SHP77 (cell line): ENCODE measurements around the gene SKI.
"Not testable (repeated sequence)": the region's sequence is repeated elsewhere in the genome, so short reads cannot be mapped to it uniquely, and the experiment has no call there.

Experiments
- DNase-seq, 2 experiments: peaks; one replicate each; lab custom pipeline; 2025; lab: John Stamatoyannopoulos, UW

The SKI gene

DNA sequence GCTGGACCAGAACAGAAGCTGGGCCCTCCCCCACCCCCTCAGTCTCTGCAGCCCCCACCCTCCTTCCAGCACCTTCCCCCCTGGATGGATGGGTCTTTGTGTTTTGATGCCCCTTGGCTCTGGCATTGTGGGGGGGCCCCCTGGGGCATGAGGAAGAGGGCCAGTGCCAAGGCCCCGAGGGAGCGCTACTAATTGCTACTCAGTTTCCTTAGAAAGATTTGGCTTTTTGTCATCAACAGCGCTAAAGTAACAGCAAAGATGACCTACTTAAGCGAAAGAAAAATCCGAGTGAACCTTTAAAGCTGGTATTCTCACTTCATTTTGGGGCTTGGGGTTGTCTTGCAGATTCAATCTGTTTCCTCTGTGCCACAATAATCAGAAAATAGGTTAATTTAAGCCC, 63.5 kb downstream of the SKI start:
- no peak for DNase-seq

GRCh38 chr1:2292725-2293450, 64.8 kb downstream of the SKI start:
- no peak for DNase-seq

- DNase-seq, result no peak
These were observed 66.1 kb downstream of the SKI start for GRCh38 chr1:2294033-2294724.

DNA sequence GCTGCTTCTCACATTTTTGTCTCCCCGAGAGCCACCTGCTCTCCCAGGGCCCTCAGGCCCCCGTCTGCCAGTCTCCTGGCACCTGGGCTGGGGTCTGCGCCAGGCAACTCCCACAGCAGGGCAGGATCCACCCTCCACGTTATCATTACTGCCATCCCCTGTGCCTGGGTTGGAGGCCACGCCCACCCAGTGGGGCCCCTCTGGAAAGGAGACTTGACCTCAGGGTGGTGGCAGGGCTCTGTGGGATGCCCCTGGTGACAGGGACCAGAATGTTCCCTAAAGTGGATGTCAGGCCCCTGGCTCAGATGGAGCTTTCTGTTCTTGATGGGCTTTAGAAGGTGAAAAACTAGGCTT, 66.6 kb downstream of the SKI start:
- no peak for DNase-seq

GRCh38 chr1:2295526-2295925, 67.4 kb downstream of the SKI start:
- no peak for DNase-seq

DNA sequence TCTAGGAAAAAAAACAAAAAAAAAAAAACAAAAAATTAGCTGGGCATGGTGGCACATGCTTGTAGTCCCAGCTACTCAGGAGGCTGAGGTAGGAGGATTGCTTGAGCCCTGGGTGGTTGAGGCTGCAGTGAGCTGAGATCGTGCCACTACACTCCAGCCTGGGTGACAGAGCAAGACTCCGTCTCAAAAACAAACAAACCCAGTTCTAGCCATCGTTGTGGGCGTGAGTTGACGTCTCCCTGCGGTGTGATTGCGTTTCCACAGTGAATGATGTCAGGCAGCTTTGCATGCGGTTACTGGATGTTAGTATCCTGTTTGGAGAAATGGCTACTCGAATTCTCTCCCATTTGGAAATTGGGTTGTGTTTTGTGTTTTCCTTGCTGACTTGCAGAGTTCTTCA, 68.1 kb downstream of the SKI start:
- not testable (repeated sequence) for DNase-seq

DNA sequence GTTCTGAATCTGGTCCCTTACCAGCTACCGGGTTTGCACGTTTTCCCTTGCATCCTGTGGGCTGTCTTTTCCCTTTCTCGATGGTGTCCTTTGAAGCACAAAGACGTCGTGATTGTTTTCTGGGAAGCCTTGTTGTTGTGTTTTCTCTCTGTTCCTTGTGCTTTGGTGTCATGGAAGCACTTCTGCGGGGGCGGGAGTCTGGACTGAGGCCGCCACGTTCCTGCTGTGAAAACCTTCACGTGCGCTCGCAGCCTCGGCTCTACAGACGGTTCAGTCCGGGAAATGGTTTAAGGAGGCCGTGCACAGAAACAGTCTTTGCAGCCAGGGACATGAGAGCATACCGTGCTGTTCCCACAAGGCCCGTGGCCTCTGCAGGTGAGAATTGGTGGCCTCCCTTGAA, 68.5 kb downstream of the SKI start:
- no peak for DNase-seq

DNA sequence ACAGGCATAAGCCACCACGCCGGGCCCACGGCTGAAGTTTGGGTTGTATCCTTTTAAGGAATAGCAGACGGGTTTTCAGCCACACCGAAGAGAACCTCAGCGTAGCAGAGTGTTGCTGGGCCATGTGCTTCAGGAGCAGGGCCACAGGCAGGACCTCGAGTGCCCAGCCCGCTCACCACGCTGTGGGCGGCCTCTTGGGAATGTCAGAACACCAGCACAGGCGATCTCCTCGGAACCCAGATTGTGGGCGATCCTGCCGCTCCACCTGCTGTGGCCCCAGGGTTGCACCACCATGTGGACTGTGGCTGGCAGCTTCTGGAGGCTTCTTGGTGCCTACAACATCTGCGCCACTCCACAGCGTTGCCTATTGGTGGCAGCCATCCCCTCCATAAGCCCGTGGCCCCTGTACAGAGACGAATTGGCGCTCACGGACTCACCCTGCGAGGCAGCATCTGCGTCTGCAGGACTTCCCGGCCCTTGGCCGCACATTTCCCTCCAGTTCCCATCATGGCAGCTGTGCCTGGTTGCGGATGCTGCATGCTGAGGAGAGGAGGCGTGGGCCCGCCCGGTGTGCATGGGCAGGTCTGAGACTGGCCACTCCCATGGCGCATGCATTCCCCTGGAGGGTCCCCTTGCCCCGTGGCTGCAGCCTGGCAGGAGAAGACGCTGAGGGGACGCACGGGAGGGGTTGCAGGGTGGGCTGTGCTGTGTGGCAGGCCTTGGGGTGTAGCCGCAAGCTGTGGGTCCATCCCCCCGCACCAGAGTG, 69.3 kb downstream of the SKI start:
- no peak for DNase-seq

DNA sequence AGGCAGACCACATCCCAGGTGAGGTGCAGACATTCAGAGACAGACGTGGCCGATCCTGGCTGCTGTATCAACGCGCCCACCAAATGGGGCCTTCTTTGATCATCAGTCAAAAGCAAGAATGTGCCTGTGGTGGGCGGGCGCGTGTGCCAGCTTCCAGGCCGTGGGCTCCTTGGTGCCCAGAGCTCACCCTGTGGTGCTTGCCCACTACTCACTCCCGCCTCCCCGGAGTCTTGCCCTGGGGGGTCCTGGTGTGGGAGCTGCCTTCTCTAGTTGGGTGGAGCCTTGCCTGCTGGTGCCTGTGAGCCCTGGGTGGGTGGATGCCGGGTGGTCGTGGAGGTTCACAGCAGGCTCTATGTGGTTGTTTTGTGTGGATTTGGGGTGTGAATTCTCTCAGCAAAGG, 70.6 kb downstream of the SKI start:
- DNase-seq, result no peak

DNA sequence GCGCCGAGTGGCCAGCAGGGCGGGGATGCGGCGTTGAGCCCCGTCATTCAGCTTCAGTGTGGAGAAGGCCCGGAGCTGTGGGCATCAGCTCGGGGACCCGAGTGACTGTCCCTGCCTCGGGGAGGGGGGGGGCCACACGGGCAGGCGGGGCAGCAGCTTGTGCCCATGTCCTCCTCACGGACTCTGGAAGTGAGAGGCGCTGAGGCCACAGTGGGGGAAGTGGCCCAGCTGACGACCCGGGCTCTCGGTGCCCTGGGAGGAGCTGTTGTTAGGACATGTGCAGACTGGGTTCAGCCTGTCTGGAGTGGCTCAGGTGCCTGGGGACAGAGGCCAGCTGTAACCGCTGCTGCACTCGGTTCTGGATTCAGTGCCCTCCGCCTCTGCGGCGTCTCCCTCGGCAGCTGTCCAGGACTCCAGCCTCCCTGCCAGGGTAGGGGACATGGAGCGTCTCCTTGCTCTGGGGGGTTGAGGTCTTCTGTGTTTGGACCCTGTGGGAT, 71.1 kb downstream of the SKI start:
- DNase-seq, result no peak

DNA sequence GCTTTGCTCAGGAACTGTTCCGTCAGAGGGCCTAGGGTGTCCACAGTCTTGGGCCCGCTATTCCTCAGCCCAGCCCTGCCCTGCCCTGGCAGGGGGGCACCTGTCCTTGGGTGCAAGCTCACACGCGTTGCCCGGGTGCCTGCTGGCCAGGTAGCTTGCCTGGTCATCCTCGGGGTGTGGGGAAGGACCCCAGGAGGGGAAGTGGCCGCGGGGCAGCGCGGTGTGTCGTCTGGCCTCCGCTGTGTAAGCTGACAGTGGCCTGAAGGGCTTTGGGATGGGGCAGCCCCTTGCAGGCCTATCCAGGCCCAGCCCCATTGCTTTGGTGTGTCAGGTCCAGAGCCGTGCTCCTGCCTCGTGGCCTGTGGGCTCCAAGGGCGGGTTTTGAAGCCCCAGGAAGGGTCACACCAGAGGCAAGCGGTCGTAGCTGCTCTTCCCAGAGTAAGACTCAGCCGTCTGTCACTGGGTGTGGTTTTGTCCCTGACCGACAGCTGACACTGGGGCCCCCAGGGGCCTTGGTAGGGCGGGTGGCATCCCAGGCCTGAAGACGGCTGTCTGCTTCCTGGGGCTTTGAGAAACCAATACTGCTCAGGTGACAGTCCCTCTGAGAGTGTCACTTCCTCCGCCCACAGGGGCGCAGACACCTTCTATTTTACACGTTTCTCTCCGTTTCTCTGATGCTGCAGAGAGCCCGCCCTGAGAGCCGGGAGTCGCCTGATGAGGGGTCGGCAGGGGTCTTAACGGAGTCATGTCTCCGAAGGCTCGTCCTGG, 72.1 kb downstream of the SKI start:
- DNase-seq, result no peak

DNA sequence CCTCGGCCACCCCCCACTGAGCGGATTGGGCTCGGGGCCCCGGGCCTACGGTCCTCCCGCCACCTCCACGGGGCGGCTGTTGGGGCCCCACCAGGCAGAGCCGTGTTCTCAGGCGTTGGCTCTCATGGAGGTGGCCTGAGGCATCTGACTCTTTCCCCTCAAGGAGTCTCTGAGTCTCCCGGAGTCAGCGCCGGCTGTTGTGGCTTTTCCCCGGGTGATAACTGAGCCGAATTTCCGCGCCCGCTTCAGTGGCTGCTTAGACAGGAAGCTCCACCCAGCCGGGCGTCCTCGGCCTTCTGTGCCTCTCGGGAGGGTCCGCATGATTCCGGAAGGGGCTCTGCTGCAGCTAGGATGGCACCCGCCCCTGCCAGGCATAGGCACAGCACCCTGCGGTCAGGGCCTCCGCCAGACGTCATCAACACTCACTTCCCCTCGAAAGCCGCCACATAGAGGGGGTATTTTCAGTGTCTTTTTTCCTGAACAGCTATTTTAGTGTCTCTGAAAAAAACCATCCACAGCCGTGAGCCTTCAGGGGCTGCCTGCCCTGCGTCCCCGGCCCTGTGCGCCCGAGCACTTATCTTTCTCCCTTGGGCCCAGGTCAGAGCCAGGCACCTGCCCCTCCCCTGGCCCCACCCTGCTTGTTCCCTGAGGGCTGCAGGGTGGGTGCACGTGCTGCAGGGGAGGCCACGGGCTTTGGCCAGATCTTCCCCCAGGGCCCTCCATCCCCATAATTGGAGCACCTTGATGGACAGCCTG, 72.9 kb downstream of the SKI start:
- DNase-seq, result no peak

DNA sequence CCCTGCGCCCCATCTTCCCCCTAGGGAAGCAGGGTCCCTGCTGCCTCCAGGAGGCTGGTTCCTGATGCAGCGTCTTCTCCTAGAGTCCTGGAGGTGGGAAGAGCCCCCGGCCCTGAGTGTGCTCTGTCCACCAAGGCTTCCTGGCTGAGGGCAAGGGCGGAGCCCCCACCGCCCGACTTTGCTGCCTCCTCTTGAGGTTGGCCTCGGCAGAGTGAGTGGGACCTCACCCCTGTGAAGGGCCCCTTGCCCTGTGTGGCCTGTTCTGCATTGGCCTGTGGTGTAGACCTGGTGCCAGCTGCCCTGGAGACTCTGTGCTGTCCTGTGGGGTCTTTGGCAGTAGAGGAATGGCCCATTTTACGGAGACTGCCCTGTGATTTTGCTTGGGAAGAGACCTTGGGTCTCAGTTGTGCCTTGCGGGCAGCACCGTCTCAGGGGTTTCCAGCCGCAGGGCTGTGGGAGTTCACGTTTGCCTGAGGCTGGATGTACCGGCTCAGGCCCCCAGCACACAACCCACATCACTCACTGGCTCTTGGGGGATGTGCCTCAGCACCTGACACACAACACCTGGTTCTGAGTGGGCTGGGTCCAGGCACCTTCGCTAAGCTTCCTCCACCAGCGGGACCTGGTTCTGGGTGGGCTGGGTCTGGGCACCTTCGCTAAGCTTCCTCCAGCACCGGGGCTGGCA, 73.6 kb downstream of the SKI start:
- DNase-seq, result no peak

DNA sequence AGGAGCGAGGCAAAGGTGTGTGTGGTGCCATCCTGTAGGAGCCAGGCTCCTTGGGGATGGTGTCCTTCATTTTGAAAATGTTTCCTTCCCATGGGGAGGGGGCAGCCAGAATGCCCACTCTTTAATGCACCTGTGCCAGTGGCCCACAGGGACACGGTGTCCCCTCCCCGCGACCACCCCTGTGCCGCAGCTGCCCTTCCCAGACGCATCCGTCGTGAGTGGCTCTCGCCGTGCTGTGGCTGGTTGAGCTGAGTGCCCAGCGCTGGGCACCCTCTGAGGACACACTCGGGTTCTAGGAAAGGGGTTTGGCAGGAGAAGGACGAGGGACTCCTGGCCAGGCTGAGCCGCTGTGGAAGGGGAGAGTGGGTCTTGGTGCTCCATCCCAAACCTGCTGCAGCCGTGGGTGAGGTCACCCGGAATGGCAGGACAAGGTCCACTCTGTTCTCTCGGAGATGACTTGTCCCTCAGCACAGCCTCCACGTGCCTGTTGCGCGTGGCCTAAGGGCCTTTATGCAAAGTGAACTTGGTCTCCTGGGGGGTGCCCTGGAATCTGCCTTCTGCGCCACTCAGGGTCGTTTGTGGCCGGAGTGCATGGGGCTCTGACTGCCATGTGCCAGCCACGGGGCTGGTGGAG, 74.3 kb downstream of the SKI start:
- no peak for DNase-seq

GRCh38 chr1:2303016-2303775, 75.1 kb downstream of the SKI start:
- DNase-seq, result no peak

GRCh38 chr1:2303781-2304180, 75.7 kb downstream of the SKI start:
- no peak for DNase-seq

DNA sequence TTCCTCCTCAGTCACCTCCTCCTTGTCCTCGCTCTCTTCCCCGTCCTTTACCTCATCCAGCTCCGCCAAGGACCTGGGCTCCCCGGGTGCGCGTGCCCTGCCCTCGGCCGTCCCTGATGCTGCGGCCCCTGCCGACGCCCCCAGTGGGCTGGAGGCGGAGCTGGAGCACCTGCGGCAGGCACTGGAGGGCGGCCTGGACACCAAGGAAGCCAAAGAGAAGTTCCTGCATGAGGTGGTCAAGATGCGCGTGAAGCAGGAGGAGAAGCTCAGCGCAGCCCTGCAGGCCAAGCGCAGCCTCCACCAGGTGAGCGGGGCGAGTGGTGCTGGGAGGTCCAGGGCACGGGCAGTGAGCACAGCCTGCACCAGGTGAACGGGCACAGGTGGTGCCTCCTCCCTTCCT, 76.2 kb downstream of the SKI start:
- DNase-seq, result no peak

DNA sequence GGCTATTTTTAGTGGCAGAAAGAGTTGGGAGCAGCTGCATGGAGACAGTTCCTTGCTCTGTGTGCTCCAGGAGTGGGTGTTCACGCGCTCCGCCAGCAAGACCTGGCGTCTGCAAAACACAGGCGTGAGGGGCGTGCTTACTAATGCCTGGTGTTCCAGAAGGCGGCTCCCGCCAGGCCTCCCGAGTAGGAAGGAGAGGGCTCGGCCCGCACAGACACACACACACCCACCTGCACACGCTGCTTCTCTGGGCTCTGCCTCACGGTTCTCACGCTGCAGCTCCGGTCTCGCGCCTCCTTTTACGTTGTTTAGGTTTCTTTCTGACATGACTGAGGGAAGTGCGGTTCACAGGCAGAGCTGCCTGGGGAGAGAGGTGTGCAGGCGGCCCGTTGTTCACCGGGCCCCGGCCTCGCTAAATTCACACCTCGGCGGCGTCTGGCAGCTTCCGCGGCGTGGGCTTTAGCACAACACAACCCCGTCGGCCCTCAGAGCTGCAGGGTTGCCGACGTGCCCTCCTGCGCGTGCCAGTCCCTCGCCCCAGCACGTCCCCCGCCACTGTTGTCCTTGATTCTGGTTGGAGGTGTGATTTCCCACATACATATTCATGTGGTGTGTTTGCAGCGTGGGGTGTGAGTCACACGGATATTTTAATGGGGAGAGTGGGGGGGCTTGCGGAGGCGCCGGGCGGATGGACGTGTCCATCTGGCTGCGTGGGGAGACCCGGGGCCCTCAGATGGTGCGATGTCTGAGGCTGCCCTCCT, 77.0 kb downstream of the SKI start:
- no peak for DNase-seq
